Stimulated activated CD8-positive, alpha-beta memory T cell treated with anti-CD3 and anti-CD28 coated beads, Interleukin-4, amount 100 ng/mL, for 48 hours (primary cell): ENCODE data around the gene IZUMO1.
"Not testable (repeated sequence)": the region's sequence is repeated elsewhere in the genome, so short reads cannot be mapped to it uniquely, and the experiment has no call there.

Experiments used
- DNase-seq: peaks from one replicate; pipeline ENCODE4 v3.0.0-alpha.2; 2020

The IZUMO1 gene

GRCh38 chr19:48711106-48711662 is 35.5 kb downstream of the IZUMO1 start:
- no peak for DNase-seq

GRCh38 chr19:48708471-48708870 is 38.2 kb downstream of the IZUMO1 start:
- DNase-seq, result no peak

GRCh38 chr19:48705431-48705830 is 41.3 kb downstream of the IZUMO1 start:
- no peak for DNase-seq

- no peak for DNase-seq
Observed at GRCh38 chr19:48703316-48703715, 43.4 kb downstream of the IZUMO1 start.

- DNase-seq, result no peak
Observed at GRCh38 chr19:48702701-48703100, 44.0 kb downstream of the IZUMO1 start.

GRCh38 chr19:48698046-48698445 is 48.7 kb downstream of the IZUMO1 start:
- no peak for DNase-seq

GRCh38 chr19:48696353-48697010 is 50.2 kb downstream of the IZUMO1 start:
- DNase-seq, result no peak

GRCh38 chr19:48695743-48696352 is 50.9 kb downstream of the IZUMO1 start, which contains the start of gene FUT2:
Gene FUT2 (plus strand): TSS chr19:48695971. CDS start chr19:48702957, 6,986 bp downstream.
- DNase-seq, result no peak

GRCh38 chr19:48693629-48694028 is 53.1 kb downstream of the IZUMO1 start:
- not testable (repeated sequence) for DNase-seq
